ENCODE measurements around the gene PDP2. TPM values are rescaled to one million over a fixed set of nuclear protein-coding genes. Genes with fewer than 3 reads are reported as not detected.

The PDP2 gene
- total RNA-seq, 1 experiment from 2014 or later, result 11.7 TPM

DNA sequence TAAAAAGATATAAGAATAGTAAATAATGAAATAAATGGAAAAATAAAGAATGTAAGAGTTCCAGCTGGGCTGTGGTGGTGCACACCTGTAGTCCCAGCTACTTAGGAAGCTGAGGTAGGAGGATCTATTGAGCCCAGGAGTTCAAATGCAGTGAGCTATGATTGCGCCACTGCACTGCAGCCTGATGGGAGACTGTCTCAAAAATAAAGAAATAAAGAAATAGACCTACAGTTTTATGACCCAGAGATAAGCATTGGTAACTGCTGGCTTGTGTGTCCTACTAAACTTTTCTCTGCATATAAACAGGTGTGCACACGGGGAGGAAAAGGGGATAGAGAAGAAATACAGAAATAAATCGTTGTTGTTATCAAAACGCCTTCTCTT, 7.8 kb upstream of the PDP2 start:
- H3K36me3 ChIP-seq (ENCODE audit: insufficient read depth, low read length), result no peaks in the 10 kb centered on the region
- H4K20me1 ChIP-seq (ENCODE audit: insufficient read depth, low read depth, low read length), result no peaks in the 10 kb centered on the region
- H3K9me2 ChIP-seq (replicated peaks; ENCODE audit: insufficient read depth, low read length), result no peaks in the 10 kb centered on the region
- H3K4me1 ChIP-seq (ENCODE audit: low read length), result peaks cover 12% of the 10 kb centered on the region
- H3K9me3 ChIP-seq (ENCODE audit: low read length), result no peaks in the 10 kb centered on the region
- DNase-seq, result no peak
- peak overlapping the region; percentile 62 for H3K9ac ChIP-seq (ENCODE audit: low read length)
- H3K4me3 ChIP-seq (ENCODE audit: low read length), result peak overlapping the region; percentile 62
- peak overlapping the region; percentile 74 for H3K4me2 ChIP-seq (ENCODE audit: low read depth, low read length, poor library complexity, severe bottlenecking)
- no peaks in the 10 kb centered on the region for H3K79me2 ChIP-seq (ENCODE audit: low read length)
- H3K27ac ChIP-seq (ENCODE audit: low read length), result no peak overlapping the region
- peak overlapping the region; percentile 86 for H2AFZ ChIP-seq (ENCODE audit: low read length)
- no peaks in the 10 kb centered on the region for H3K27me3 ChIP-seq (ENCODE audit: low read length)

DNA sequence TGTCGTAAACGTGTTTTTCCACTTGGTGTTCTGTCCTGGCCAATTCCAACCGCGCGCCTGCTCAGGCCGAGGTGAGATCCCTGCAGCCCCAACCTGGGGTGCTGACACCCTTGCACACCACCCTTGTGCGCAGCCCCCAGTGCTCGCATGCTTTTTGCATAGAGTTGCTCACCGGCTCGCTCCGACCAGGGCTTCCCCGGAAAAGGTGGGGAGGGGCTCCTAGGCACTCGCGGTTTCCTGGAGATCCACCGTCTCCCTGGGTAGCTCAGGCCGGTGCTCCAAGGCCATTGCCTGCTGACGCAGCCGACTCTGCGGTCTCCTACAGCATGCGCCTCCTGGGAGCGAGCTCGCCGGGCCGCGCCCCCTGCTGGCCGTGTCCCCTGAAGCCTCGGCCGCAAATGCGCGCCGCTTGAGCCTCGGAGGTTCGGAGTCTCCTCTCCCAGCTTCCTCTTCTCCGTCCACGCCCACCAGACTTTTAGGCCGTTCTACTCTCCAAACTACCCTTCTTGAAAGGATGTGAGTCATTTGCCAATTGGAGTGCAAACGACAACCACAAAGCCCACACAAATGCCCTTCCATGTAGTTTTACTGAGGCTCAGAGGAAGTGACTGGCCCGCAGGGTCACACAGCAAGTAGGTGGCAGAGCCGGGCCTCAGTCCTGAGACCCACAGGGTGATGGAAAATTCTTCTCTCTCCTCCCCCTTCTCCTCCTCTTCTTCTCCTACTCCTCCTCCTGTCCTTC, 7.2 kb upstream of the PDP2 start:
- peak overlapping the region; percentile 86 for H2AFZ ChIP-seq (ENCODE audit: low read length)
- H3K4me2 ChIP-seq (ENCODE audit: low read depth, low read length, poor library complexity, severe bottlenecking), result peak overlapping the region; percentile 74
- H3K27ac ChIP-seq (ENCODE audit: low read length), result no peak overlapping the region
- no peaks in the 10 kb centered on the region for H4K20me1 ChIP-seq (ENCODE audit: insufficient read depth, low read depth, low read length)
- no peaks in the 10 kb centered on the region for H3K27me3 ChIP-seq (ENCODE audit: low read length)
- peak overlapping the region; percentile 62 for H3K9ac ChIP-seq (ENCODE audit: low read length)
- H3K9me3 ChIP-seq (ENCODE audit: low read length), result no peaks in the 10 kb centered on the region
- peaks cover 15% of the 10 kb centered on the region for H3K4me1 ChIP-seq (ENCODE audit: low read length)
- no peaks in the 10 kb centered on the region for H3K79me2 ChIP-seq (ENCODE audit: low read length)
- no peaks in the 10 kb centered on the region for H3K36me3 ChIP-seq (ENCODE audit: insufficient read depth, low read length)
- no peaks in the 10 kb centered on the region for H3K9me2 ChIP-seq (replicated peaks; ENCODE audit: insufficient read depth, low read length)
- peak overlapping the region; percentile 62 for H3K4me3 ChIP-seq (ENCODE audit: low read length)
- peak; percentile 95 for DNase-seq

DNA sequence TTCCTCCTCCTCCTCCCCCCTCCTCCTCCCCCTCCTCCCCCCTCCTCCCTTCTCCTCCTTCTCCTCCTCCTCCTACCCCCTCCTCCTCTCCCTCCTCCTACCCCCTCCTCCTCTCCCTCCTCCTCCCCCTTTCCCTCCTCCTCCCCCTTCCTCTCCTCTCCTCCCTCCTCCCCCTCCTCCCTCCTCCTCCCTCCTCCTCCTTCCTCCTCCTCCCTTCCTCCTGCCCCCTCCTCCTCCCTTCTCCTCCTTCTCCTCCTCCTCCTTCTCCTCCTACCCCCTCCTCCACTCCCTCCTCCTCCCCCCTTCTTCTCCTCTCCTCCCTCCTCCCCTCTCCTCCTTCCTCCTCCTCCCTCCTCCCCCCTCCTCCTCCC, 6.6 kb upstream of the PDP2 start:
- Histone ChIP-seq H3K36me3 (ENCODE audit: insufficient read depth, low read length) (no peaks in the 10 kb centered on the region), H2AFZ (ENCODE audit: low read length) (no peak overlapping the region), H4K20me1 (ENCODE audit: insufficient read depth, low read depth, low read length) (no peaks in the 10 kb centered on the region), H3K4me2 (ENCODE audit: low read depth, low read length, poor library complexity, severe bottlenecking) (no peak overlapping the region), H3K27me3 (ENCODE audit: low read length) (no peaks in the 10 kb centered on the region), H3K4me1 (ENCODE audit: low read length) (peaks cover 20% of the 10 kb centered on the region), H3K4me3 (ENCODE audit: low read length) (no peak overlapping the region), H3K9me2 (replicated peaks; ENCODE audit: insufficient read depth, low read length) (no peaks in the 10 kb centered on the region), H3K27ac (ENCODE audit: low read length) (no peak overlapping the region), H3K9ac (ENCODE audit: low read length) (no peak overlapping the region), H3K9me3 (ENCODE audit: low read length) (no peaks in the 10 kb centered on the region), H3K79me2 (ENCODE audit: low read length) (no peaks in the 10 kb centered on the region)
- DNase-seq, result no peak

DNA sequence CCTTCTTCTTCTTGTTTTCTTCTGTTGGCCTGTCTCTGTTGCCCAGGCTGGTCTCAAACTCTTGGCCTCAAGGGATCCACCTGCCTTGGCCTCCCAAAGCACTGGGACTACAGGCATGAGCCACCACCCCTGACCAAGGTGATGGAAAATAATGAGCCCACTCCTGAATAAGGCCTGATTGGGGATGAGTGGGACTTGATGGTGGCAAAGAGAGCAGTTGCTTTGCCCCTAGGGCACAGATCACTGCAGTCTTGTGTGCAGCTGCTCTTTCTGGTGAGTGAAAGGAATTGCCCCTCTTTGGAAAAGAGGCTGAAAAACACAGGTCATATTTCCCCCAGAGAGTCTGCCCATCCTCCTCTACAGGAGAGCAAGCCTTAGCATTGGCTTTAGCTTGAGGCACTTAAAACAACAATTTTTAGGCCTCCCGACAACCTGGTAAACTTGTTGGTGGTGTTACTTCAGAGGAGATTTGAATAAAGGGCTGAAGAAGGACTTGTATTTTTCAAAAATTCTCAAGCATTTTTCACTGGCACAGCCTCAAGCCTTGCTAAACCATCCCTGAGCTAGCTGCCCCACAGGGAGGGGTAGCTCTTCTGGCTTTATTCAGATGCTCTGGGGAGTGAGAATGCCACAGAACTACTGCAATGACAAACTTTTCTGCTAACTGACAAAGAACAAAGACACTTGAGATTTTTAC, 6.1 kb upstream of the PDP2 start:
- no peaks in the 10 kb centered on the region for H4K20me1 ChIP-seq (ENCODE audit: insufficient read depth, low read depth, low read length)
- no peaks in the 10 kb centered on the region for H3K36me3 ChIP-seq (ENCODE audit: insufficient read depth, low read length)
- H3K9ac ChIP-seq (ENCODE audit: low read length), result no peak overlapping the region
- H3K4me1 ChIP-seq (ENCODE audit: low read length), result peaks cover 20% of the 10 kb centered on the region
- no peaks in the 10 kb centered on the region for H3K9me2 ChIP-seq (replicated peaks; ENCODE audit: insufficient read depth, low read length)
- H3K27me3 ChIP-seq (ENCODE audit: low read length), result no peaks in the 10 kb centered on the region
- H3K9me3 ChIP-seq (ENCODE audit: low read length), result no peaks in the 10 kb centered on the region
- no peaks in the 10 kb centered on the region for H3K79me2 ChIP-seq (ENCODE audit: low read length)
- DNase-seq, result no peak
- no peak overlapping the region for H3K27ac ChIP-seq (ENCODE audit: low read length)
- H2AFZ ChIP-seq (ENCODE audit: low read length), result no peak overlapping the region
- no peak overlapping the region for H3K4me3 ChIP-seq (ENCODE audit: low read length)
- no peak overlapping the region for H3K4me2 ChIP-seq (ENCODE audit: low read depth, low read length, poor library complexity, severe bottlenecking)

DNA sequence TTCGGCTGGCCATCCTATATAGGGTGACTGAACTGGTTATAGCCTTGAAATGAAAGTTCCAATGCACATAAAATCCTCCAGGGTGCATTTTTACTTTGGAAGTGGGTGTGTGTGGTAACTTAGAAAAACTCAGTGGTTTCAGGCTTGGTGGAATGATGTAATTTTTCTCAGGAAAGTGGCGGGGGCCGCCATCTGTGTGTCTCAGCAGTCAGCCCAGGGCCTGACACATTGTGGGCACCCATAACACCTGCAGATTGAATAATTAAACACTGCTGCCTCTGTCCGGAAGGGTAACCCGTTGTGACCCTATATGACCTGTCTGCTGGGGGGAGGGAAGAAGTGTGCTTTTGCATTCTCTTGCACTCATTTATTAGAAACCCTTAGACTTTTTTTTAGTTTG, 2.2 kb upstream of the PDP2 start:
- Histone ChIP-seq H4K20me1 (ENCODE audit: insufficient read depth, low read depth, low read length) (no peaks in the 10 kb centered on the region), H3K36me3 (ENCODE audit: insufficient read depth, low read length) (no peaks in the 10 kb centered on the region), H3K4me3 (ENCODE audit: low read length) (no peak overlapping the region), H3K9ac (ENCODE audit: low read length) (no peak overlapping the region), H3K4me1 (ENCODE audit: low read length) (peaks cover 30% of the 10 kb centered on the region), H3K79me2 (ENCODE audit: low read length) (peaks cover 22% of the 10 kb centered on the region), H3K9me3 (ENCODE audit: low read length) (no peaks in the 10 kb centered on the region), H3K27ac (ENCODE audit: low read length) (no peak overlapping the region), H3K9me2 (replicated peaks; ENCODE audit: insufficient read depth, low read length) (no peaks in the 10 kb centered on the region), H3K27me3 (ENCODE audit: low read length) (no peaks in the 10 kb centered on the region), H2AFZ (ENCODE audit: low read length) (no peak overlapping the region), H3K4me2 (ENCODE audit: low read depth, low read length, poor library complexity, severe bottlenecking) (no peak overlapping the region)
- DNase-seq, result no peak

DNA sequence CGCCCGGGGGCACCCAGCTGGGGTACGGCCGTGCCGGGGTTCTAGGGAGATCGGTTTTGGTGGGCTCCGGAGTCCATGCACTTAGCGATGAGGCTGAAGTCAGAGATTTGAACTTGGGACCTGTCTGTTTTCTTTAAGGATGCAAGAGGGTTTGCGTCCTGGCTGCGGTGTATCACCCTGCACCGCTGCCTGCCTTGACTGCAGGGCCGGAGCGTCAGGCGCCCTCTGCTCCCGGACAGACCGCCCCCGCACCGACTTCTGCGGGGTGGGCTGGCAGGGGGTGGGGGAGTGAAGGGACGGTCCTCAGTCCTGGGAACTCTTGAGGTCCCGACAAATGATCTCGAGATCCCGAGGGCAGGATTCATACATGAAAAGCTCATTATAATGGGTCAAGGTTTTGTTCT, 701 bp downstream of the PDP2 start:
- Histone ChIP-seq H2AFZ (ENCODE audit: low read length) (peak overlapping the region; percentile 86), H3K36me3 (ENCODE audit: insufficient read depth, low read length) (peaks cover 11% of the 10 kb centered on the region; the same call in 1 of the 2 replicates), H3K9me2 (replicated peaks; ENCODE audit: insufficient read depth, low read length) (no peaks in the 10 kb centered on the region), H4K20me1 (ENCODE audit: insufficient read depth, low read depth, low read length) (no peaks in the 10 kb centered on the region), H3K4me2 (ENCODE audit: low read depth, low read length, poor library complexity, severe bottlenecking) (peak overlapping the region; percentile 96), H3K9me3 (ENCODE audit: low read length) (no peaks in the 10 kb centered on the region), H3K4me3 (ENCODE audit: low read length) (peak overlapping the region; percentile 98), H3K4me1 (ENCODE audit: low read length) (peaks cover 23% of the 10 kb centered on the region), H3K27ac (ENCODE audit: low read length) (peak overlapping the region; percentile 14; the same call in 1 of the 2 replicates), H3K9ac (ENCODE audit: low read length) (peak overlapping the region; percentile 90), H3K27me3 (ENCODE audit: low read length) (no peaks in the 10 kb centered on the region), H3K79me2 (ENCODE audit: low read length) (peaks cover 46% of the 10 kb centered on the region)
- DNase-seq, result peak; percentile 66

DNA sequence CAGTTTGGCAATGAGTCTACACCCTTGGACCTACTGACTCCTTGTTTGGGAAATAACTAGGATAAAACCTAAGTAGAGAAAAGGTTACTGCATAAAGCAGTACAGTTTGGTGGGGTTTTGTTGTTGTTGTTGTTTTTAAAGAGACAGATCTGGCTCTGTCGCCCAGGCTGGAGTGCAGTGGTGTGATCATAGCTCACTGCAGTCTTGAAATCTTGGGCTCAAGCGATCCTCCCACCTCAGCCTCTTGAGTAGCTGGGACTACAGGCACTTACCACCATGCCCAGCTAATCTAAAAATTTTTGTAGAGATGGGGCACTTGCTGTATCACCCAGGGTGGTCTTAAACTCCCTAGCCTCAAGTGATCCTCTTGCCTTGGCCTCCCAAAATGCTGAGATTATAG, 1.2 kb downstream of the PDP2 start:
- peaks cover 23% of the 10 kb centered on the region for H3K4me1 ChIP-seq (ENCODE audit: low read length)
- peak overlapping the region; percentile 66 for H3K9ac ChIP-seq (ENCODE audit: low read length)
- H3K9me3 ChIP-seq (ENCODE audit: low read length), result no peaks in the 10 kb centered on the region
- peak overlapping the region; percentile 98 for H3K4me3 ChIP-seq (ENCODE audit: low read length)
- H3K27ac ChIP-seq (ENCODE audit: low read length), result no peak overlapping the region
- H3K9me2 ChIP-seq (replicated peaks; ENCODE audit: insufficient read depth, low read length), result no peaks in the 10 kb centered on the region
- peaks cover 11% of the 10 kb centered on the region; the same call in 1 of the 2 replicates for H3K36me3 ChIP-seq (ENCODE audit: insufficient read depth, low read length)
- H3K4me2 ChIP-seq (ENCODE audit: low read depth, low read length, poor library complexity, severe bottlenecking), result peak overlapping the region; percentile 96
- no peak overlapping the region for H2AFZ ChIP-seq (ENCODE audit: low read length)
- DNase-seq, result no peak
- H3K79me2 ChIP-seq (ENCODE audit: low read length), result peaks cover 50% of the 10 kb centered on the region
- no peaks in the 10 kb centered on the region for H3K27me3 ChIP-seq (ENCODE audit: low read length)
- no peaks in the 10 kb centered on the region for H4K20me1 ChIP-seq (ENCODE audit: insufficient read depth, low read depth, low read length)

DNA sequence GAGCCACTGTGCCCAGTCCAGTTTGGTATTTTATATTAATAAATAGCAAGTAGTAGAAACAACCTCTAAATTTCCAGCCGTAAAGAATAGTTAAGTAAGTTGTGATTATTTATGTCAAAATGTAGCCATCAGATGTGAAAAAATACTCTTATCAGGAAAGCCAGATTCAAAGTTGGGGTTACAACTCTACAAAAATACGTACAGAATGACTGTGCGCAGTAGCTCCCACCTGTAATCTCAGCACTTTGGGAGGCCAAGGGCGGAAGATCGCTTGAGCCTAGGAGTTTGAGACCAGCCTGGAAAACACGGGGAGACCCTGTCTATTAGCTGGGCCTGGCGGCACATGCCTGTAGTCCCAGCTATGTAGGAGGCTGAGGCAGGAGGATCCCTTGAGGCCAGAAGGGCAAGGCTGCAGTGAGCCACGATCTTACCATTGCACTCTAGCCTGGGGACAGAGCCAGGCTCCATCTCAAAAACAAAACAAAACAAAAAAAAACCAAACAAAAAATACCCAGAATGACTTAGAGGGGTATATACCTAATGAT, 1.7 kb downstream of the PDP2 start:
- no peaks in the 10 kb centered on the region for H3K27me3 ChIP-seq (ENCODE audit: low read length)
- H3K27ac ChIP-seq (ENCODE audit: low read length), result no peak overlapping the region
- no peaks in the 10 kb centered on the region for H3K9me3 ChIP-seq (ENCODE audit: low read length)
- H4K20me1 ChIP-seq (ENCODE audit: insufficient read depth, low read depth, low read length), result no peaks in the 10 kb centered on the region
- H3K79me2 ChIP-seq (ENCODE audit: low read length), result peaks cover 53% of the 10 kb centered on the region
- peak overlapping the region; percentile 66 for H3K9ac ChIP-seq (ENCODE audit: low read length)
- H3K4me1 ChIP-seq (ENCODE audit: low read length), result peaks cover 23% of the 10 kb centered on the region
- no peak for DNase-seq
- peak overlapping the region; percentile 98 for H3K4me3 ChIP-seq (ENCODE audit: low read length)
- H2AFZ ChIP-seq (ENCODE audit: low read length), result no peak overlapping the region
- H3K4me2 ChIP-seq (ENCODE audit: low read depth, low read length, poor library complexity, severe bottlenecking), result peak overlapping the region; percentile 96
- H3K9me2 ChIP-seq (replicated peaks; ENCODE audit: insufficient read depth, low read length), result no peaks in the 10 kb centered on the region
- H3K36me3 ChIP-seq (ENCODE audit: insufficient read depth, low read length), result peaks cover 11% of the 10 kb centered on the region; the same call in 1 of the 2 replicates
